NOMO-1 treated with dmso at 0.1 percent for 144 hours (cell line): ENCODE data around the gene NETO1.

ENCODE experiments used
- DNase-seq: peaks from one replicate; lab custom pipeline; 2025; ENCODE audit not compliant: unreplicated experiment; lab: John Stamatoyannopoulos, UW

NETO1 gene

GRCh38 chr18:72738136-72738535 lies 129.7 kb downstream of the NETO1 start:
- no peak for DNase-seq

GRCh38 chr18:72727776-72728175 lies 140.0 kb downstream of the NETO1 start:
- DNase-seq: no peak

- DNase-seq: no peak
Measured at GRCh38 chr18:72727038-72727655, 140.6 kb downstream of the NETO1 start.

GRCh38 chr18:72726201-72726600 lies 141.6 kb downstream of the NETO1 start:
- no peak for DNase-seq

GRCh38 chr18:72721330-72721729 lies 146.5 kb downstream of the NETO1 start:
- DNase-seq: no peak

GRCh38 chr18:72720116-72720515 lies 147.7 kb downstream of the NETO1 start:
- DNase-seq: no peak

GRCh38 chr18:72704202-72704601 lies 163.6 kb downstream of the NETO1 start:
- DNase-seq: no peak

- no peak for DNase-seq
Measured at GRCh38 chr18:72700961-72701710, 166.7 kb downstream of the NETO1 start.

GRCh38 chr18:72697706-72698105 lies 170.1 kb downstream of the NETO1 start:
- DNase-seq: no peak

GRCh38 chr18:72692595-72692994 lies 175.2 kb downstream of the NETO1 start:
- DNase-seq: no peak
